ENCODE results near the gene QSOX2. TPM values are rescaled to one million over a fixed set of nuclear protein-coding genes. Genes with fewer than 3 reads are reported as not detected.

QSOX2 gene
- total and polyA plus RNA-seq, 4 donors, result 4.9 to 12.2 (median 10.3) TPM

DNA sequence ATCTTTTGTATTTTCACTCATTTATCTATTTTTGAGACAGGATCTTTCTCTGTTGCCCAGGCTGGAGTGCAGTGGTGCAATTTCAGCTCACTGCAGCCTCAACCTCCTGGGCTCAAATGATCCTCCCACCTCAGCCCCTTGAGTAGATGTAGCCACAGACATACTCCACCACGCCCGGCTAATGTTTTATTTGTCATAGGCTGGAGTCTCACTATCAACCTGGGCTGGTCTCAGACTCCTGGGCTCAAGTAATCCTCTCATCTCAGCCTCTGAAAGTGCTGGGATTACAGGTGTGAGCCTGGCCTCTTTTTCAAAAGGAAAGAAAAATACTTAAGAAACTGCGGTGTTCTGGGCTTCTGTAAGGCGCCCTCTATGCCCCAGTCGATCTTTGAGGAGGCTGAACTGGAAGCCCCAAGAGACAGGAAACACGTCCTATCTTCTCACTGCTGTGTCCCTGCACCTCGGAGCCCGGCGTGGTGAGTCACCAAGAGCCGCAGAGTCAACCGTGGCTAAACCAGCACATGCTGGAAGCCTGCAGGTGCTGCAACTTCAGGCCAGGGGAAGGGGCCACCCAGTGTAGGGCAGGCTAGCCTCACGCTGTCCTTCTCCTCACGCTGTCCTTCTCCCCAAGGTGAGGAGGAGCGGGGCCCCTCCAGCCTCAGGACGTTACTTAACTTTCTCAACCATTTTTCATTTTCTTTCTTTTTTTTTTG, 25.4 kb downstream of the QSOX2 start:
- H3K9ac ChIP-seq (ENCODE audit: insufficient read depth in 1 of 2, low read length in 2 of 2), result no peak overlapping the region
- no peak overlapping the region for H3K27ac ChIP-seq (ENCODE audit: low read depth in 1 of 2, low read length in 1 of 2)
- no peak overlapping the region for H3K4me3 ChIP-seq
- ATAC-seq (ENCODE audit: insufficient read depth, low FRiP score), result no peak
- H3K36me3 ChIP-seq (ENCODE audit: control insufficient read depth in 4 of 4, insufficient read depth in 4 of 4, low read length in 4 of 4), result peaks cover 0 to 44% (median 5%) of the 10 kb centered on the region in 4 donors
- no peaks in the 10 kb centered on the region for H3K9me3 ChIP-seq (ENCODE audit: control insufficient read depth in 4 of 4, insufficient read depth in 3 of 4, low read length in 3 of 4)
- TF ChIP-seq CTCF (IDR thresholded peaks at IDR 0.05; ENCODE audit: control extremely low read depth, extremely low read depth), result no peak
- no peak for DNase-seq
- H3K4me1 ChIP-seq (ENCODE audit: control insufficient read depth in 5 of 5, insufficient read depth in 5 of 5, low read length in 5 of 5), result no peaks in the 10 kb centered on the region
- no peaks in the 10 kb centered on the region for H3K27me3 ChIP-seq (ENCODE audit: control insufficient read depth in 3 of 3, insufficient read depth in 3 of 3, low read length in 2 of 3)
- 87 to 88% methylated on average over 15 of the region's 15 CpGs for WGBS, 2 donors

GRCh38 chr9:136219276-136219675, 26.3 kb downstream of the QSOX2 start:
- Histone ChIP-seq H3K27ac (ENCODE audit: low read depth in 1 of 2, low read length in 1 of 2) (no peak overlapping the region), H3K36me3 (ENCODE audit: control insufficient read depth in 4 of 4, insufficient read depth in 4 of 4, low read length in 4 of 4) (peaks cover 5 to 51% (median 11%) of the 10 kb centered on the region in 4 donors), H3K27me3 (ENCODE audit: control insufficient read depth in 3 of 3, insufficient read depth in 3 of 3, low read length in 2 of 3) (no peaks in the 10 kb centered on the region), H3K9me3 (ENCODE audit: control insufficient read depth in 4 of 4, insufficient read depth in 3 of 4, low read length in 3 of 4) (peaks cover 0 to under 1% (median 0%) of the 10 kb centered on the region in 4 donors), H3K4me3 (no peak overlapping the region), H3K9ac (ENCODE audit: insufficient read depth in 1 of 2, low read length in 2 of 2) (no peak overlapping the region), H3K4me1 (ENCODE audit: control insufficient read depth in 5 of 5, insufficient read depth in 5 of 5, low read length in 5 of 5) (no peaks in the 10 kb centered on the region)
- 92 to 96% methylated on average over 13 of the region's 13 CpGs for WGBS, 2 donors
- DNase-seq, result no peak
- TF ChIP-seq CTCF (IDR thresholded peaks at IDR 0.05; ENCODE audit: control extremely low read depth, extremely low read depth), result no peak
- no peak for ATAC-seq (ENCODE audit: insufficient read depth, low FRiP score)

DNA sequence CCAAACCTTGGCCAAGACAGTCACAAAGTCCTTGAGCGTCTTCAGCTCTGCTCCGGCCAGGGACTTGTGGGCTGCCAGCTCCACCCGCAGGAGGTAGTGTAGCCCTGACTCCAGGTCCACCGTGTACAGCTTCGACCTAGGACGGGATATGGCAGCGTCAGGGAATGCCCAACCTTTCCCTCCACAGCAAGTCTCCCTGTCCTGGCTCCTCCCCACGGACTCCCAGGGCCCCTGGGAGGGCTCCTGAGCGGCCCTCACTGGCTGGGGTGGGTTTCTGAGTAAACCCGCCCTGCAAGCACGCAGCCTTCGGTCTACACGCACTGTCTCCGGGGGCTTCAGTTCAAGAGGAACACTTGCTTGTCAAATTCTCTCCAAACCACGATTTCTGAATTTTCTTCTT, 26.9 kb downstream of the QSOX2 start:
- H3K4me3 ChIP-seq, result no peak overlapping the region
- no peak overlapping the region for H3K27ac ChIP-seq (ENCODE audit: low read depth in 1 of 2, low read length in 1 of 2)
- no peak for DNase-seq
- H3K27me3 ChIP-seq (ENCODE audit: control insufficient read depth in 3 of 3, insufficient read depth in 3 of 3, low read length in 2 of 3), result no peaks in the 10 kb centered on the region
- no peak for TF ChIP-seq CTCF (IDR thresholded peaks at IDR 0.05; ENCODE audit: control extremely low read depth, extremely low read depth)
- 93 to 94% methylated on average over 15 of the region's 15 CpGs for WGBS, 2 donors
- H3K4me1 ChIP-seq (ENCODE audit: control insufficient read depth in 5 of 5, insufficient read depth in 5 of 5, low read length in 5 of 5), result no peaks in the 10 kb centered on the region
- no peak for ATAC-seq (ENCODE audit: insufficient read depth, low FRiP score)
- H3K9me3 ChIP-seq (ENCODE audit: control insufficient read depth in 4 of 4, insufficient read depth in 3 of 4, low read length in 3 of 4), result peaks cover 0 to 4% (median 0%) of the 10 kb centered on the region in 4 donors
- peaks cover 11 to 47% (median 13%) of the 10 kb centered on the region in 4 donors for H3K36me3 ChIP-seq (ENCODE audit: control insufficient read depth in 4 of 4, insufficient read depth in 4 of 4, low read length in 4 of 4)
- H3K9ac ChIP-seq (ENCODE audit: insufficient read depth in 1 of 2, low read length in 2 of 2), result no peak overlapping the region
